ACHN (cell line): ENCODE data around the gene AK1.
"Not testable (repeated sequence)": the region's sequence is repeated elsewhere in the genome, so short reads cannot be mapped to it uniquely, and the experiment has no call there.

Experiments used
- DNase-seq: peaks from one replicate; pipeline ENCODE4 v3.0.0-alpha.2; 2015
- in situ Hi-C: cut with HindIII; loops from 2 replicates; pipeline ENCODE4 v1.10.0; 2017; ENCODE audit warnings: low sequenced_read_pairs, low pct_ligation_motif_present, low pct_unique_long_range_greater_than_20kb

The AK1 gene

GRCh38 chr9:127890053-127890452, 12.6 kb upstream of the AK1 start:
- DNase-seq = no peak
- in situ Hi-C loops = no loop called here

DNA sequence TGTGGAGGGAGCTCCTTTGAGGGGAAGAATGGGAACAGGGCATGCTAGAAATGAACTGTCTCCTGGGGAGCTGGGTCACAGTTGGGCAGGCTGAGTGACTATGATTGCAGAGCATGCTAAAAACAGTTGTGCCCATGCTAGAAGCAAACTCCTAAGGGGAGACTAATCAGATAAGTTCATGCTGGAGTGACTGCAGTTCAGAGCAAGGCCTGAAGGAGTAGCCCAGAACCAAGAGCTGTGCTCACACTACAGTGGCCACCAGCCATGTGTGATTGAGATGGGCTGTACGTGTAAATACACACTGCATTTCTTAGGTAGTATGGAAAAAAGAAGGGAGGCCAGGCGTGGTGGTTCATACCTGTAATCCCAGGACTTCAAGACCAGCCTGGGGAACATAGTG, 10.3 kb upstream of the AK1 start:
- in situ Hi-C loops = no loop called here
- DNase-seq = peak; percentile 14

DNA sequence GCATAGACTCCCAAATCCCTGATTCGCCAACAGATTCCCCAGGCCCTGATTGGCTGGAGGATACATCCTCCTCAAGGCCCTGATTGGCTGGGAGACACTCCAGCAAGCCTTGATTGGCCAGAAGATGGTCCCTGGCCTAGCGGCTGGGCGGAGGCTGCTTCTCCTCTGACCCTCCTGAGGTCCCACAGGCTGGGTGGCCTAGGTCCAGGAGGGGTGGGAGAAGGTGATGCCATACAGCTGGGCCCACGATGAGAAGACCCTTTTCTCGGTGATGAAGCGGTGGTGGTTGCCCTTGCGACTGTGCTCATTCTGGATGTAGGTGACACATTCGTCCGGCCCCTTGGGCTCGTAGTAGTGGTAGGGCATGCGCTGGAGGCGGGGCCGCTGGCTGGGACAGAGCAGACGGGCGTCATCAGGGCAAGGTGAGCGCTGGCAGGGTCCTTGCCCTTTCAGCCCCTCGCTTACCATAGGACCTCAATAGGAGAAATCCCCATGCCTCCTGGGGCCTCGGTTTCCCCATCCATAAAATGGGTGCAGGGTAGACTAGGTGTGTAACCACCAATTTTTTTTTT, 9.0 kb upstream of the AK1 start:
- in situ Hi-C loops = no loop called here
- peak; percentile 12 for DNase-seq

DNA sequence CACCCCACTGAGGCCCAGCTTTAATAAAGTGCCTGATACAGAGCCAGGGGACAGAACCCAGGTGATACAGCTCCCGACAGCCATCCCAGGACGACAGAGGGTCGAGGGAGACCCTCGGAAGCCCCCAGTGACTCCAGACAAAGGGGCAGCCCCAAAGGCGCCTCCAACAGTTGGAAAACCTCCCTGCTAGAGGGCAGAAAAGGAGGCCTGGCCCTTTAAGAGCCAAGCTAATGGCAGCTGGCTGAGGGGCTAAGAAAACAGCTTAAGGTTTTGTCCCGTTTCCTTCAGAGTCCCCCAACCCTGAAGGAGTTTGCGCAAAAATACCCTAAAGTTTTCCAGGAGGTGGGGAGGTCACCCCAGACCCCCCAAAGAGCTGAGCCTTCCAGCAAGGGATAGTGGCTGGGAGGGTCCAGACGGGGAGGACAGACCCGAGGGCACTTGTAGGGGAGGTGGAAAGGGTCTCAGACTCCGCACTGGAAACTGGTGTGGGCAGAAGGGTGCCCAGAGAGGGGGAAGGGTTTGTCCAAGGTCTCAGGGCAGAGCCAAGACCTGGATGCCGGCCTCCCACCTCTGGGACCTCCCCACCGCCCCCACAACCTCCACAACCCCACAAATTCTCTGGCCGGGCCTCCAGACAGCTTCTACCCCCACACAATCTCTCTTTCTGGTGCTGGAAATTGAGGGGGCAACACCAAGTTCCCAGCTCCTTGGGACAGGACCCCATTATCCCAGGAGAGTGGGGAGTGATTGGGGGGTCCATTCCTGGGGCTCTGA, 8.2 kb upstream of the AK1 start:
- in situ Hi-C loops = no loop called here
- no peak for DNase-seq

DNA sequence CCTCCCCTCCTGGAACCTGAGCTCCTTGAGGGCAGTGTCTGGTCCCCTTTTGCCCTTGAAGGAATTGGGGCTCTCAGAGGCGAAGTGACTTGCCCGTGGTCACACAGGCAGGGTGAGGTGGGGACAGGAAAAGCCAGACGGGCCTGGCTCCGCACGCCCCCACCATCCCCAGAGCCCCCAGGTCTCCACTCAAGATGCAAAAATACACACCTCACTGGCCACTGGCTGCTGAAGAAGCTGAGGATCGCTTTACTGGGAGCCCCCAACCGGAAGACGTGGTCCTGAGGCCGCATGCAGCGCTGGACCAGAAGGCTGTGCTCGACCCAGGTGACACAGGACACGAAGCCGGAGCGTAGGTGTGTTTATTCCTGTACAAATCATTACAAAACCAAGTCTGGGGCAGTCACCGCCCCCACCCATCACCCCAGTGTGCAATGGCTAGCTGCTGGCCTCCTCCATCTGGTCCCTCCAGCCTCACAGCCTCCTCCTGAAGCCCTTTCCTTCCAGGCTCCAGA, 7.6 kb upstream of the AK1 start:
- in situ Hi-C loops = no loop called here
- DNase-seq = no peak

GRCh38 chr9:127884427-127884911, 7.0 kb upstream of the AK1 start:
- in situ Hi-C loops = no loop called here
- DNase-seq = no peak

DNA sequence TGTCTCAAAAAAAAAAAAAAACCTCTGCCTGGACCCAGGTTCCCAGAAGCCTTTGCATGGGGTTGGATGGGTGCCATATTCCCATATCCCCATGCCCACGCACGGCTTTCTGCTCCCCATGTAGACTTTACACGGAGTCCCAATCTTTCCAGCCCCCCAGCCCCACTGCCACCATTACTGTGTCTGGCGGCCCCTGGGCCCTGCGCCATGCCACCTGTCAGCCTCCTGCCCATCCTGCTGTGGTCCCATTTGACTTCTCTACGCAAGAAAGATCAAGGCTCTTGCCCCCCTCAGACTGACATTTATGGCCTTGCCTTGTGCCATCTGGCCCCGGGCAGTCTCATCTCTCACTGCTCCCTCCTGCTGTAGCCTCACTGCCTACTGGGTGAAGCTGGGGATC, 6.5 kb upstream of the AK1 start:
- no peak for DNase-seq
- in situ Hi-C loops = no loop called here

DNA sequence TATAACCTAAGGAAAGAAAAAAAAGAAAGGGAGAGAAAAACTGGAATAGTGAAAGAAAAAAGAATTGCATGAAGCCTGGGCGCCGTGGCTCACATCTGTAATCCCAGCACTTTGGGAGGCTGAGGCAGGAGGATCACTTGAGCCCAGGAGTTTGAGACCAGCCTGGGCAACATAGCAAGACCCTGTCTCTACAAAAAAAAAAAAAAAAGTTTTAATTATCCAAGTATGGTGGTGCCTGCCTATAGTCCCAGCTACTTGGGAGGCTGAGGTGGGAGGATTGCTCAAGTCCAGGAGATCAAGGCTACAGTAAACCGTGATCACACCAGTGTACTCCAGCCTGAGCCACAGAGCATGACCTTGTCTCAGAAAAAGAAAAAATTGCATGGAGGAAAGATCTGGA, 4.2 kb upstream of the AK1 start:
- DNase-seq, in situ Hi-C loops: not testable (repeated sequence)

- in situ Hi-C loops = no loop called here
- DNase-seq = no peak
Measured at GRCh38 chr9:127880143-127880542, 2.7 kb upstream of the AK1 start.

DNA sequence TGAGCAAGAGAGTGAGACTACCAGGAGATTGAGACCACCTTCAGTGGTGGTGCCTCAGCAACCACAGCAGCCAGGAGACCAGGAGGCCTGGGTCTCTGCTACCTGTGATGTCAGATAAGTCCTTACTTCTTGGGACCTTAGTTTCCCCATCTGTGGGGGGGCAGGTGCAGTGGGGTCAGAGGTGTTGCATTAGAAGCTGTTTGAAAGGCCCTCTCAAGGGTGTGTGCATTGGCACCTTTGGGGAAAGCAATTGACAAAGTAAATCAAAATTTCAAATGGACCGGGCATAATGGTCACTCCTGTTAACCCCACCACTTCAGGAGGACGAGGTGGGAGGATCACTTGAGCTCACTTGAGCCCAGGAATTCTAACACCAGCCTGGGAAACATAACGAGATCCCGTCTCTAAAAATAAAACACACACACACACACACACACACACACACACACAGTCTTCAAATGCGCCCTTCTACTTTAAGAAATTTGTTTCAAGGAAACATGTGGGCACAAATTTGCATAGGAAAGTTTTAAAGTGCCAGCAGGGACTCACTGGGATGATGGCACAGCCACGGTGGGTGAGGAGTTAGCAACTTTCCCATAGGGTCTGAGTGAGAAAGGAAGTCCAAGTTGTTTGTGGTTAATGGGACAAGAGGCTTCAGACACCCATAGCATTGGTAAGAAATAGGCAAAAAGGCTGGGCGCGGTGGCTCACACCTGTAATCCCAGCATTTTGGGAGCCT, 1.3 kb upstream of the AK1 start:
- in situ Hi-C loops = no loop called here
- no peak for DNase-seq

GRCh38 chr9:127878001-127878651, 651 bp upstream of the AK1 start:
- no peak for DNase-seq
- in situ Hi-C loops = no loop called here

GRCh38 chr9:127876764-127877562, 512 bp downstream of the AK1 start:
- no peak for DNase-seq
- in situ Hi-C loops = no loop called here

- in situ Hi-C loops = no loop called here
Measured at GRCh38 chr9:127876026-127876763, 1.3 kb downstream of the AK1 start.

GRCh38 chr9:127875306-127875966, 2.0 kb downstream of the AK1 start:
- no peak for DNase-seq
- in situ Hi-C loops = no loop called here

More at GRCh38 chr9:127876026-127876763, 1.3 kb downstream of the AK1 start:
- DNase-seq = no peak

GRCh38 chr9:127874301-127875221, 2.9 kb downstream of the AK1 start:
- in situ Hi-C loops = no loop called here
- DNase-seq = no peak

DNA sequence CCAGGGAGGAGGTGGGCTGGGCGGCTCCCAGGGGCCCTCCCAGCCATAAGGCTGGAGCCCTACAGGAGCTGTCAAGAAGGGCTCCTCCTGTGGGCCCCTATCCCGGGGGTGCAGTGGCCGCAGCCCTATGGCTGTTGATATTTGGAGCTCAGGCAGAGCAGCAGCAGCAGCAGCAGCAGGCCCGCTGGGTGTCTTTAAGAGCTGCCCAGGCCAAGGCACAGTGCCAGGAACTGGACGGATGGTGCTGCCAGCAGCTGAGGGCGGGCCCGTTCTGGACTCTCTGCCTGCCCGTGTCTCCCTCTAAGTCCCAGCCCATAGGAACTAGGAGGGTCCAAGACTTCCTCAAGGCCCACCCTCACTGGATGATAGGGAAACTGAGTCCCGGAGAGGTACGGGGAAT, 3.6 kb downstream of the AK1 start:
- in situ Hi-C loops = no loop called here
- DNase-seq = no peak
